Measurements from ENCODE around the gene ACAT1.
A peak's percentile ranks its signal among the peaks of the same experiment; 100 is the strongest.
"Not testable (repeated sequence)": the region's sequence is repeated elsewhere in the genome, so short reads cannot be mapped to it uniquely, and the experiment has no call there.

ACAT1 gene

GRCh38 chr11:108121274-108122155, at the start of gene ACAT1:
ACAT1 (plus strand) TSS chr11:108121567; CDS start chr11:108121607, 40 bp downstream.
- DNase-seq: peak; percentile 90

GRCh38 chr11:108084811-108085210, 36.6 kb upstream of the ACAT1 start:
- DNase-seq: no peak

DNA sequence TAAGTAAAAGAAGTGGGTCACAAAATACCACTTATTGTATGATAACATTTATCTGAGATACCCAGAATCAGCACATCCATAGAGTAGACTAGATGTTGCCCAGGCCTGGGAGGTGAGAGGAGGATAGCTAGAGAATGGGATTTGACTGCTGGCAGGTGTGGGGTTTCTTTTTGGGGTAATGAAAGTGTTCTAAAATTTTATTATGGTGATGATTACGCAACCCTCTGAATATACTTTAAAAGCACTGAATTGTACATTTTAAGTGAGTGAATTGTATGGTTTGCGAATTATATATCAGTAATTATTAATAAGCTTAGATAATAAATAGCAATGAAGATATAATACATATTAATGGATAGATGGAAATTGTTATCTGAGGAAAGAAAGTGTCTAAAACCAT, 35.7 kb upstream of the ACAT1 start:
- DNase-seq: no peak

DNA sequence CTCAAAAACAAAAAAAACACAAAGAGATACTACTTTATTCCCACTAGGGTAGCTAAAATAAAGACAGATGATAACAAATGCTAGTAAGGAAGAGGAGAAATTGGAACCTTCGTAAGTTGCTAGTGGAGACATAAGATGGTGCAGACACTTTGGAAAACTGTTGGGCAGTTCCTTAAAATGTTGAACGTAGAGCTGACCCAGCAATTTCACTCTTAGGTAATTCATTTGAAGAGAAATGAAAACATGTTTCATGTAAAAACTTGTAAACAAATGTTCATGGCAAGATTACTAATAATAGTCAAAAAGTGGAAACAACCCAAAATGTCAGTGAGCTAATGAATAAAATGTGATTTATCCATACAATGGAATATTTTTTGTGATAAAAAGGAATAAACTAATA, 29.2 kb upstream of the ACAT1 start:
- DNase-seq: no peak

DNA sequence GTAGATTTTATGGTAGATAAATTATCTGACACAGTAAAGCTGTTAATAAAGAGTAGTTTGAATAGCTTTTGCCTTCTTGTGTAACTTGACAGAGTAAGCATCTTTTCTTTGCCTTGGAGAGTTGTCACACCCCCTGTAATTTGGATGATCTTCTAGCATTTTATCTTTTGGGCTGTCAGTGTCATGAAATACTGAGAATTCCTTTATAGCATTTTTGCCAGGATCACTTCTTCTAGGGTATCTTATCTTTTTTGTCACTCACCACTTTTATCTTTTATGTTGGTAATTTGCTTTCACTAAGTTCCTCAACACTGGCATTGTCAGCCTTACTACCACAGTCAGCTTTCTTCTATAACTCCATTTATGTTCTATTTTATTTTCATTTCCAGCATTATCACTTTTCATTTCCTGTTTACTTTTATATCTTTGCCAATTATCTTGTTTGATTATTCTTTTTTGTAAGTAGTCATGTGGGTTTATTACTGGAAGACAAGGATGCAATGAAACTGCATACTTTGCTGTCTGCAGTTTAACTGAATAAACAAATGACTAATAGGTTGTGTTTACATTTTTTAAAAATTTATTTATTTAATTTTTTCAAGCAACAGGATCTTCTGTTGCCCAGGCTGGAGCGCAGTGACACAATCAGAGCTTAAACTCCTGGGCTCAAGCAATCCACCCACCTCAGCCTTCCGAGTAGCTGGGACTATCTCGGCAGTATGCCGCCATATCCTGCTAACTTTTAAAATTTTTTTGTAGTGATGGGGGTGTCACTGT, 28.1 kb upstream of the ACAT1 start:
- DNase-seq: no peak

GRCh38 chr11:108097179-108097578, 24.2 kb upstream of the ACAT1 start:
- DNase-seq: no peak

- no peak for DNase-seq
Measured at GRCh38 chr11:108101090-108101775, 20.1 kb upstream of the ACAT1 start.

GRCh38 chr11:108111126-108111525, 10.2 kb upstream of the ACAT1 start:
- no peak for DNase-seq

DNA sequence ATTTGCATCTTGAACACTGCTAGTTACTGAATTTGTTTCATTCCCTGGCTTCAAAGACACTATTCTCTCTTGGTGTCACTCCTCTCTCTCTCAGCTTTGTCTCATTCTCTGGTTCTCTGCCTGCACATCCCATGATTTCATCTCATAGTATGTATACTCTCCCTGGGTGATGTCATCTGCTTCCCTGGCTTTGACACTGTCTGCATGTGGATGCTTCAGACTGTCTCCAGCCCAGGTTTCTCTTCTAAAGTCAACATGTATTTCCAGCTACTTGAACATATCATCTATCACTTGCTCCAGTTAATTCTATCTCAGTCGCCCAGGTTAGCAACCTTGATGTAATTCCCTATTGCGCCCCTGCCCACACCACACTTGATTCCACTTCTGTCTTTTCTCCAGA, 9.3 kb upstream of the ACAT1 start:
- DNase-seq: no peak

- no peak for DNase-seq
Measured at GRCh38 chr11:108115500-108116140, 5.7 kb upstream of the ACAT1 start.

GRCh38 chr11:108117746-108118371, 3.5 kb upstream of the ACAT1 start:
- no peak for DNase-seq

- not testable (repeated sequence) for DNase-seq
Measured at GRCh38 chr11:108120936-108121273, 462 bp upstream of the ACAT1 start.

DNA sequence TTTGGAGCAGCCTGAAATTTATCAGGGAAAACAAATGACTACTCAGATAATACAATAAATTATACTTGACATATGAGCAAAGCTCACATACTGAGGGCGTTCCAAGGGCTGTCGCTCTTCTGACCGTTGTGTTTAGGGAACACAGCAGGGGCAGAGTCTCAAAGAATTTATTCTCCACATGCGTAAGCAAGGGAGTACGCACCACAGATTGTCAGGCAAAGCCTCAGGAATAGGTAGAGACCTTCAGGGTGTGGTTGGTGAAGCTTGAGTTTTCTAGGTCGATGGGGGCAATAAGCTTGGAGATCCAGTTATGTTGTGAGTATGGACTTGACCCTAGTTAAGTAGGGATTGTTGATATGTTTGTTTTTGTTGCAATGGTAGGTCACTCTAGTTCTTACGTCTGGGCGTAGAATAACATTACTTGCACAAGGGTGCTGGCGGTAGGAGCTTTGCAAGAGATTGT, 830 bp downstream of the ACAT1 start:
- DNase-seq: no peak

GRCh38 chr11:108125096-108125495, 3.7 kb downstream of the ACAT1 start:
- DNase-seq: no peak

- no peak for DNase-seq
Measured at GRCh38 chr11:108128772-108129171, 7.4 kb downstream of the ACAT1 start.

DNA sequence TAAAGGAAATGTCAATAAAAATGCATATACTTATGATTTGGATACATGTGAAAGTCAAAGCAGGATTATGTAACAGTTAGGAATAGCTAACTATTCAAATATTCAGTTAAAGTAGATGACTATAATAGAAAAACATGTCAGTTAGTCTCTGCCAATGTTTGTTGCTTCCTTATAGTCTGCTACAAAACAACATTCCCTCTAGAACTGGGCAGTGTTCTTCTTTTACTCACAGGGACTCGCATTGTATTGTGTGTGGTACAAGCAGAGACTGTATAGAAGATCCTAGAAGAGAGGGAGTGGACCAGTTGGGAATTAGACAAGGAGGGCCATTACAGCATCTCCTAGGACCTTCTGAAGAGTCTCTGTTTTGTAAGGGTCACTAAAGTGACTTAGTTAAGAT, 10.6 kb downstream of the ACAT1 start:
- no peak for DNase-seq

GRCh38 chr11:108132993-108133538, 11.7 kb downstream of the ACAT1 start:
- not testable (repeated sequence) for DNase-seq

DNA sequence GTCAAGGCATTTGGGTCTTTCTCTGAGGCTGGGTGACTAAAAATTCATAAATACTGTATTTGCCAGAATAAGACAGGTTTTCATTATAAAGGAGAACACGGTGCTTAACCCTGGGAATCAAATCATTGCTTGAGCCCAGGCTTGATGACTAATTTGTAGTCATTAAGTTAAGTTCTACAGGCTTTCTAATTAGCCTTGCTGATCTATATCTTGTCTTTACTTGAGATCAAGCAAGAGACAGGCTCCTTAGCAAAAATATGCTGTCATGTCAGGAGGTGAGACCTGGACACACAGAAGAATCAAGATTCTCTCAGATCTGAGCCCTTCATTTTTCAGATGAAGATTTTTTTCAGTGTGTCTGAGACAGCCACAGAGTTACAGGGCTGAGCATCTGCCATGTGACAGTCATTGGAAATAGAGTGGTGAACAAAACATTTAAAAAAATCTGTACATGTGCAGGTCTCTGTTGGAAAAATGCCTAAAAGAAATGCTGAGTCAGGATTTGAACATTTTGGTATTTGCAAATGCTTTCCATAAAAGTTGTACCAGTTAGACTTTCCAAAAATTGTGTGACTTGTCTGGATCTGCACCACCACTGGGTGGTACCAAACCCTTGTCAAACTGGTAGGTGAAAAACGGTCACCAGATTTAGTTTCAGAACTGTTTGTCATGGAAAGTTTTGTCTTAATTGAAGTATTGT, 14.6 kb downstream of the ACAT1 start:
- no peak for DNase-seq

DNA sequence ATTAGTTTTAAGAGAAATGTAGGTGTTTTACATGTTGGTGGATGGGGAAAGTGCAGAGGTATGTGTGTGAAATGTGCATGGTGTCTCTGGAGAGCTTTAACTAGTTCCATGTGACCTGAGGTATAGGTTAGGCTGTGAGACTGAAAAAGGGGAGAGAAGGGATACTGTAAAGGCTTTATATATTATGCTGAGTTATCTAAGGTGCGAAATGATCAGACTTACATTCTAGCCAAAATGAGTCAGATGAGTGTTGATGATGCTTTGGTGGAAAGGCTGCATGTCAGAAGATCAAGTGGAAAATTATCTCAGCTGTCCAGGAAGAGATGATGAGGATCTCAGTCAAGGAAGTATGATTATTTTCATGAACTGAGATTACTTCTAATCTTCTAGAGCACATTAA, 15.8 kb downstream of the ACAT1 start:
- DNase-seq: no peak

DNA sequence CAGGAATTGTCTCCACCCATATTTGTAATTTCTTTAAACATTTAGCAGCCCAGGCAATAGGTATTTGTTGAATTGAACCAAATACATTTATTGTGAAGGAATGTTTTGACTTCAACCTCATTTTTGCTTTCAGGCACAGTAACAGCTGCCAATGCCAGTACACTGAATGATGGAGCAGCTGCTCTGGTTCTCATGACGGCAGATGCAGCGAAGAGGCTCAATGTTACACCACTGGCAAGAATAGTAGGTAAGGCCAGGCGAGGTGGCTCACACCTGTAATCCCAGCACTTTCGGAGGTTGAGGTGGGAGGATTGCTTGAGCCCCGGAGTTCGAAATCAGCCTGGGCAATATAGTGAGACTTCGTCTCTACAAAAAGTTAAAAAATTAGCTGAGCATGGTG, 20.9 kb downstream of the ACAT1 start:
- no peak for DNase-seq

DNA sequence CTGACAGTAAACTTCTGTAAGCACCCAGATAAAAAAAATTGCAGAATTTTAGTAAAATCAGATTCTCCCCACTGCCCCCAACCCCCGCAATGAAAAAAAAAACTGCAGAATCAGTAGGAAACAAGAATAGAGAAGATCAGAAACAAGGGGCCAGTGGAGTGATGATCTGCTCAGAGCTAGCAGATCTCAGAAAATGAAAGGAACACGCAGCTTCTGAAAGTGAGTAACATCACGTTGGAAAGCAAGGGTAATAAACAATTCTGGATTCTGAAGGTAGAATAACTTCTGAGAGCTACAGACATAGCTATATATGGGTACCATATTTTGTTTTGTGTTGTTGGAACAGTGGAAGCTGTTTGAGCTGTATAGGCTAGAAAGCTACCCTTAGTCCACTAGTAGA, 23.2 kb downstream of the ACAT1 start:
- no peak for DNase-seq

GRCh38 chr11:108147150-108147549, 25.8 kb downstream of the ACAT1 start:
- no peak for DNase-seq

All from CD4-positive, alpha-beta T cell treated with Interleukin-15 for 1 hour (primary cell).